ENCODE data around the gene SCAI.
"Not testable (repeated sequence)": the region's sequence is repeated elsewhere in the genome, so short reads cannot be mapped to it uniquely, and the experiment has no call there.

SCAI gene

GRCh38 chr9:124940521-124940893 is 202.8 kb downstream of the SCAI start:
- no peak for DNase-seq

- DNase-seq = no peak
Observed at GRCh38 chr9:124939944-124940343, 203.4 kb downstream of the SCAI start.

DNA sequence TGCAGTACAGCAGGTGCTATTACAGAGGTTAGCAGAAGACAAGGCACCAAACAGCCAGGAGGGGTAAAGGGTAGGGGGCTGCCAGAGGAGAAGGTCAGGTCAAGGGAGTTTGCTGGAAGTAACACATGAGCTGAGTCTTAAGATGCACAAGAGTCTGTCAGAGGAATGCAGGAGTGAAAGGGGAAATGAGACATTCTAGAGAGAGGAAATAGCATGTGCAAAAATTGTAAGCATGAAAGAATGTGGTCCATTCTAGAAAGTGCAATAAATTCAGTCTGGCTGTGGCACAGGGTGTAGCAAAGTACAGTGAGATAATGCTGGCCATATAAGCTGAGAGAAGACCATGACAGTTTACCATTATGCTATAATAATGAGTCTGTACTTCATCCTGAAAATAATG is 209.0 kb downstream of the SCAI start:
- no peak for DNase-seq

GRCh38 chr9:124932333-124932732 is 211.0 kb downstream of the SCAI start:
- no peak for DNase-seq

- DNase-seq = no peak
Observed at GRCh38 chr9:124929464-124929863, 213.9 kb downstream of the SCAI start.

GRCh38 chr9:124928116-124928515 is 215.2 kb downstream of the SCAI start:
- no peak for DNase-seq

- DNase-seq = not testable (repeated sequence)
Observed at GRCh38 chr9:124920394-124920793, 222.9 kb downstream of the SCAI start.

DNA sequence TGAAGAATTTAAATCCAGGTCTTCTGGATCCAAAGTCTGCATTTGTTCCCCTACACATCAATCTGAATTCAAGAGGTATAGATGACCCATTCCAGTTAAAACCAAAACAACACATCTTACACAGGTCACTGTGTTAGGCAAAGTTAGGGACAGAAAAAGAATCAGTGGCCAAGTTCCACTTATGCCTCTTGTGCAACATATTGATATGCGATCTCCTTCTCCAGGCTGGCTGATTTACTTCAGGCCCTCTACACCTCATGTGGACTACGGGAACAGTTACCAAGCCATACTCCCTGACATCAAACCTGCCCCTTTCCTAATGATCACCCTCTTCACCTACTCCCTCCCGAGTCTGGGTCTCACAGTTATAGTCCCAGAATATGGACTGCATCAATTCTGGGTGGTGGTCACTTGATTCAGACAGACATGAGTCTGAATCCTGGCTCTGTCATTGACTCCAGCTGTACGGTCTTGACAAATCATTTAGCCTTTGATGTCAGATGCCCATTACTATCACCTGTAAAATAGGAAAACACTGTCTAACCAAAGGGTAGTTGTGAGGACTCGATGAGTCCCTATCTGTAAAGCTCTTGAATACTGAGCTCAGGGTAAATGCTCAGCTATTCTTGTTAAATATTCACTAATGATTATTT is 228.4 kb downstream of the SCAI start:
- DNase-seq = no peak

- no peak for DNase-seq
Observed at GRCh38 chr9:124913378-124913777, 229.9 kb downstream of the SCAI start.

- DNase-seq = no peak
Observed at GRCh38 chr9:124911766-124912165, 231.6 kb downstream of the SCAI start.

- no peak for DNase-seq
Observed at GRCh38 chr9:124908098-124908497, 235.2 kb downstream of the SCAI start.

DNA sequence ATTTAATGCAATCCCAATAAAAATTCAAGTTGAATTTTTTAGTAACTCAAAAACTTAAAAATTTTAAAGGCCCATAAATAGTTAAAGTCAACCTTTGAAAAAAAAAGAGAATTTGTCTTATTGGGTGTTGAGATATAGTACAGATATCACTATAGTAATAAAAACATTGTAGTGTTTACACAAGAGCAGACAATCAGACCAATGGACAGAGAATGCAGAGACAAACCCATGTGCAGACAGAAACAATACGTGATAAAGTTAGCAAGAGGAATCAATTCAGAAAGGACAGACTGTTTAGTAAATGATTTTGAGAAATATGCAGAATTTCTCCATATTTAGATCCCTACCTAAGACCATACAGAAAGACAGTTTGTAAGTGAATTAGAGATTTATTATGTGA is 236.4 kb downstream of the SCAI start:
- DNase-seq = no peak

DNA sequence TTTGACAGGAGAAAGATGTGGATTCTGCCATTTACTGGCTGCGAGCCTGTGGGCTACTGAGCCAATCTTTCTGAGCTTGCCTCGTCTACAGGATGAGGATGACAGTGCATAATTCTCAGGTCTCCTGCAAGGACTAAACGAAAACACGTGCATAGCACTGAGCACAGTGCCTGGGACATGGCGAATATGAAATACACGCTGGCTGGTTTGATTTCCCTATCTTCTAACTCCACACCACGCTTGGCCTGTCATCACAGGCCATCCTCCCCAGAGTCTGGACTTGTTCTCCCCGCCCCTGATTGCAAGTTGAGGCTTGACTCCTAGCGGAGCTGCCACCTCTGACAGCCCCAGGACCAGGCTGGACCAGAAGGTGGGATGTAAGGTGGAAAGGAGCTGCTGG is 243.5 kb downstream of the SCAI start:
- DNase-seq = no peak

- no peak for DNase-seq
Observed at GRCh38 chr9:124897570-124898460, 245.5 kb downstream of the SCAI start.

GRCh38 chr9:124894741-124895170 is 248.6 kb downstream of the SCAI start:
- peak; percentile 60 for DNase-seq

DNA sequence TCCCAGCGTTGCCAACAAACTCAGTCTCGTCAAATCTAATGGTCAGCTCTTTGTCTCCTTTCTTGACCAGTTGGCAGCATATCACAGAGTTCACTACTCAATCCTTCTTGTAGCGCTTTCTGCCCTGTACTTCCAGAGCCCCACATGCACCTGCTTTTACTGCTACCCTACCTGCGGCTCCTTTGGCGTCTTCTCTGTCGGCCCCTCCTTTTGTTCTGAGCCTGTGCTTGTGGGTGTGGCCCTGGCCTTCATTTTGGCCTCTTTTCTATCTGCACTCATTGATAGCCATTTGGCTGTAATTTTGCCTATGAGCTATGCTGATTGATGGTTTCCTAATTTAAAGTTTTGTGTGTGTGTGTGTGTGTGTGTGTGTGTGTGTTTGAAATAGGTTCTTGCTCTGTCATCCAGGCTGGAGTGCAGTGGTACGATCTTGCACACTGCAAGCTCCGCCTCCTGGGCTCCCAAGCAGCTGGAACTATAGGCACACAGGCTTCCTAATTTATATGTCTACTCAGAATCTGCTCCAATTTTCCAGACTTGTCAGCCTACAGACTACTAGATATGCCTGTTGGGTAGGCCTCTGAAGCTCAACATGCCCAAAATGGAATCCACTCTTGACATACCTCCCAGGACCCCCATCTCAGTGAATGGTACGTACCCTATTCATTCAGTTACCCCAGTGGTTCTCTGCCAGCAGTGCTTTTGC is 249.1 kb downstream of the SCAI start:
- DNase-seq = no peak

All from islet precursor cell (in vitro differentiated cells).